Erythroblast (primary cell): ENCODE measurements around the gene SNX14.
A peak's percentile ranks its signal among the peaks of the same experiment; 100 is the strongest.
"Not testable (repeated sequence)": the region's sequence is repeated elsewhere in the genome, so short reads cannot be mapped to it uniquely, and the experiment has no call there.

Experiments used
- DNase-seq, 2 experiments: peaks; one replicate each; lab custom pipeline; 2025; lab: John Stamatoyannopoulos, UW
- GATA1 ChIP-seq: IDR thresholded peaks from 2 replicates; pipeline ENCODE4 v1.6.1; 2011; ENCODE audit warnings: low read depth, mild to moderate bottlenecking, control low read depth, low read length, moderate library complexity
- POLR2A ChIP-seq: IDR thresholded peaks from 2 replicates; pipeline ENCODE4 v1.6.1; 2011; ENCODE audit warnings: mild to moderate bottlenecking, low read length

Gene SNX14

DNA sequence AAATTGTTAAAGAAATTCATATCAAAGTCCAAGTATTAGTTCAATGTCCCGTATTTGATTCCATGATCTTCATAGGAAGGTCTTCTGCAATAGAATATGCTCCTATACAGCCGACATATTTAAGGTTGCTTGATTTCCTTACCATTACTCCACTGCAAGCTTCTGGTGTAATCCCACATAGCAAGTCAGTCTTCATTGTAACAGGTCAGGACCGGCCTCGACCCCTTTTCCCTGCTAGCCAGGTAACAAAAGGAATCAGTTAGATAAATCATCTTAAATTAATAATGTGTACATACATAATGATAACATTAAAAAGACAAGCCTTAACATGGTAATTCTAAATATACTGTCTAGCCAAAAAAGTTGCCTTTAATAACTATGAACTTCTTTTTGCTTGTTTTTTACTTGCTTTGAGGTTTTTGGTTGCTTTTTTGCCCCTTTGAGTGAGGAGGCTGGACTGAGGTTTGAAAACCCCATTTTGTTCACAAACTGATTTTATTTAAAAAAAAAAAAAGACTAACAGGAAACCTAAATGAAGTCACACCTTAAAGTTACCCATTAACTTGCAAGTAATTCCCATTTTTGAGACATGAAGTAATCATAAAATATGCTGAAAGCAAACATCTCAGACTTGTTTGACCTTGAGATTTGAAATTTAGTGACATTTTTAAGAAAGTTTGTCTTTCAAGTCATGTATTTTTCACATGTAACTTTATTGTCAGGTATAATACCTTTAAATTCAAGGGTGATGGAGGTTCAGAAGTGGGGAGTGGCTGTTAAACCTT lies 19.2 kb upstream of the SNX14 start:
- DNase-seq = no peak
- TF ChIP-seq POLR2A = no peak
- TF ChIP-seq GATA1 = no peak

DNA sequence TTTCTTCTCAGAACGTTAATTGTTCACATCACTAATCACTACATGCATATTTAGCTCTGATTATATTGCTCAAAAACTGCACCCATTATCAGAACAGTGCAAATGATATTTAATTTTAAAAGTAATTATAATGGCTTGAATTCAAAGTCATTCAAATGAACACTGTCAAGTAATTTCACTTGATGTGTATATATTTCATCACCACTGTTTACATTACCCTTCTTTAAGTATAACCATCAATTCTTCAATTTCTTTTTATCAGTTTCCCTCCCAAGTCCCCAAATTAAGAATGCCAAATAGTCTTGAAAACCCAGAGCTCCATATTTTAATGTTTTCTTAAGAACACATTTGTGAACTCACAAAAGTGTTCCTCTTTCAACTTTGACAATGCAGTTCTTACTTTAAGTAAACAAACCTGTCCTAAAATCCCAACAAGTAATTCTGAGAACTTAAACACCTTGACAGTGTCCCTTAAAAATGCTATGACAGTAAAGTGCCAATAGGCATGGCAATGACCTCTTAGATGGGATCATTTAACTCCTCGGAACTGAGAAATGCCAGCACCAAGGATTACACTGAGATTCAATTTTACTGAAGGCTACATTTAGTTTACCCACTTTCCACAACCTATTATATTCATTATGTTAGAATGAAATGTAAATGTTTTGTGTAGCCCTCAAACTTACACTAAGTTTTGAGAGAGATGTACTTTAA lies 16.7 kb upstream of the SNX14 start:
- TF ChIP-seq GATA1 (no peak), POLR2A (no peak)
- DNase-seq = peak in 1 of 2 experiments; percentile 32

DNA sequence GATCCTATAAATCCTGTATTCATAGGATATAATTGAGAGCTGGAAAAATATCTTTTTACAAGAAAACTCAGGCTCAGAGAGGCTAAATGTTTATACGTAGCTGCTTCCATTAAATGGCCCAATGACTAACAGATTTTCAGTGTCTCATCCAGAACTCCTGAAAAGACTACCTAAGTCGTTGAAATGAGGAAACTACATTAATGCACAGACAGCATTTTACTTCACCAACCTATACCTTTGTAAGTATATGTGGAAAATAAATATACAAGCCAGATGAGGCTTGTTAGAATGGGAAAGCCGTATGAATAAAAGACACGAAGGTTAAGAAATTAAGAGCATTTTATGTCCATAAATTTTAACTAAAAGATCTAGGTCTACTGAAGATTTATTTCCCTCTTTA lies 8.4 kb upstream of the SNX14 start:
- no peak for TF ChIP-seq GATA1
- TF ChIP-seq POLR2A = no peak
- no peak for DNase-seq

DNA sequence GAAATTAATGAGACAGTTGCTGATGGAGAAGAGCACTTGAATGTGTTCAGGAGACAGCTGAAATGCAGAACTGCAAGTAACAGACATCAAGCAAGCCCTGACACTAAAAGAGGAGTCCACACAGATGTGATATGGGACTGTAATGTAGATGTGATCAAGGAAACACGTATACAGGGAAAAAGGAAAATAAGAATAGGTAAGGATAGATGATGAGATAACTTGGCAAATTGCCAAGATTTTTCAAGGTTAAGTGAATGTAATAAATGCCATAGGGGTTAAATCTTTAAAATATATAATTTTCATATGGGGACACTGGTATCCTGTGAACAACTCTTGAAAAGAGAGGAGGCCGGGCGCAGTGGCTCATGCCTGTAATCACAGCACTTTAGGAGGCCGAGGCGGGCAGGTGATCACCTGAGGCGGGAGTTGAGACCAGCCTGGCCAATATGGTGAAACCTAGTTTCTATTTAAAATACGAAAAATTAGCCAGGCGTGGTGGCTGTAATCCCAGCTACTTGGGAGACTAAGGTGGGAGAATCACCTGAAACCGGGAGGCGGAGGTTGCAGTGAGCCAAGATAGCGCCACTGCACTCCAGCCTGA lies 7.2 kb upstream of the SNX14 start:
- TF ChIP-seq GATA1 (no peak), POLR2A (no peak)

DNA sequence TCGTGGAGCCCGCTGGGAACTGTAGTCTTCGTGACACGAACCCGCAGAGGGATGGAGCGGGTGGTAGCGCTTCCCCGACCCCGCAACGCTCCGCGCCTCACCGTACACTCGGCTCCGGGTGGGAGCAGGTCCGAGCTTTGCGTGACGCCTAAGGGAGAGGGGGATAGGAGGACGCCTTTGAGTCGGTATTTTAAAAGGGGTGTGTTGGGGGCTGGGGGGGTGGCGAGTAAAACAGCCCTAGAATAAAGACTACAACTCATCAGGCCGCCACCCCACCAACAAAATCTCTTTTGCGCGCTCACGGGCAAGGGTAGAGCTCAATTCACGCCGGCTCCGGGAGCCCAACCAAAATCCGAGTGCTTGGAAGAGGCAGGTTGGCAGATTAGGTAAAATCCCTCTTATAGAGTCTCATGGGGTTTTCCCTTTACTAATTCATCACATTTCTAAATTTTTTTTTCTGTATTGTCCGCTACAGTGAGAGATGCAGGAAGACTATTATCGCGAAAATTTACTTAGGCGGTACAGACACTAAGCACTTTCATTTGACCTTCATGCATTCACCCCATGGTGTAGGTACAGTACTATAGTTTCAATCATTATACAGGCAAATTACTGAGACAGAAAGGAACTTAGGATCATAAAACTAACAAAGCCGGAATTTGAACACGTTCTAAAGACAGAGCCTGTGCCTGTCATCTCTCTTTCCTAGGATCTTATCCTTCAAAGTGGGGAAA lies 706 bp upstream of the SNX14 start:
- TF ChIP-seq GATA1 (no peak), POLR2A (peak; percentile 1)
- DNase-seq = peak; percentile 49 to 64

More for the DNA sequence above, 7.2 kb upstream of the SNX14 start:
- DNase-seq = peak in 1 of 2 experiments; percentile 34

DNA sequence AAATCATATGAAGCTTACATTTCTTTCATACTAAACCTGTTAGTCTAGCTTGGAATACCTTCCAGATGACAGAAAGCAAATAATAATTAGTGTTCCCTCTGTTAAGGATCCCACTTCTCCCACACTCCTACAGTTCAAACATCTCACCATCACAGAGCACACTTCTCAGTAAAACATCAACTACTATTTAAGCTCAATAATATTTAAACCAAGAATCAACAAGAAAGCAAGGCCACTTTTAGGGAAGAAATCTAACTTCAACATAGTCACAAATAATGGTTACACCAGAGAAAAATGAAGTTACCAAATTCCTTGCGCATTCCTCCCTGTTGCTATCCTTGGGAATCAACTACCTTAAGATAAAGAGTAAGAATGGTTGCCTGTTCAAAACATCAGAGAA lies 1.6 kb downstream of the SNX14 start:
- TF ChIP-seq POLR2A = no peak
- no peak for TF ChIP-seq GATA1
- no peak for DNase-seq

DNA sequence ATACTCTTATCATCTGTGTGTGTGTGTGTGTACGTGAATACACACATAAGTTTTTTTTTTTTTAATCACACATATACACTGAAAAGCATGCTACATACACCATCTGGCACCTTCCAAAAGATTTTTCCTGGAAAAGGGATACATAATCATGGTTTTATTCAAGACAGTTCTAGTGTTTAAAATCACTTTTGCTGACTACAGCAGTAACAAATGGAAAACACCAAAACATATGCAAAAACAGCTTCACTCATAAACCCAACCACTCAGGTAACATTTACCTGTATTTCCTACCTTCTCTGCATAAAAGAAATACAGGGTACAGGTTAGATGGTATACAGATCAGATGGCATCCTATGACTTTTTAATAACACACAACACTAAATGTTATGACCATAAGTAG lies 2.5 kb downstream of the SNX14 start:
- DNase-seq = no peak
- no peak for TF ChIP-seq POLR2A
- TF ChIP-seq GATA1 = no peak

DNA sequence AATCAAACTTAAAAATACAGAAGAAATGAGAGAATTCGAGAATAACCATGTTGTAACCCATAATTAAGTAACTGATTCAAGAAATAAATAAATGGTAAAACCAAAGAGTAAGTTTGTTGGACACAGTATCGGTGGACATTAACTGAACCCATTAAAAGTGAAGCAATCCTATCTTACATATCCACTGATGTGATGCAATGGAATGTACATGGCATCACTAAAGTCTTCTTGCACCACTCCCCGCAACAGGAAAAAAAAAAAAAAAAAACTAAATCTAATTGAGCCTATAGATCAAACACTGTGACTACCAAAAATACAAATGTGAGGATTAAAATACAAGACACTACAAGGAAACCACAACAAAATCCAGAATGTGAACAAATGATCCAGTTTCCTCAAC lies 7.9 kb downstream of the SNX14 start:
- no peak for TF ChIP-seq GATA1
- DNase-seq = no peak

DNA sequence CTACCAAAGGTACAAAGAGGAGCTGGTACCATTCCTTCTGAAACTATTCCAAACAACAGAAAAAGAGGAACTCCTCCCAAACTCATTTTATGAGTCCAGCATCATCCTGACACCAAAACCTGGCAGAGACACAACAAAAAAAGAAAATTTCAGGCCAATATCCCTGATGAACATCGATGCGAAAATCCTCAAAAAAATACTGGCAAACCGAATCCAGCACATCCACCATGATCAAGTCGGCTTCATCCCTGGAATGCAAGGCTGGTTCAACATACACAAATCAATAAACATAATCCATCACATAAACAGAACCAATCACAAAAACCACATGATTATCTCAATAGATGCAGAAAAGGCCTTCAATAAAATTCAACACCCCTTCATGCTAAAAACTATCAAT lies 10.8 kb downstream of the SNX14 start:
- not testable (repeated sequence) for DNase-seq

DNA sequence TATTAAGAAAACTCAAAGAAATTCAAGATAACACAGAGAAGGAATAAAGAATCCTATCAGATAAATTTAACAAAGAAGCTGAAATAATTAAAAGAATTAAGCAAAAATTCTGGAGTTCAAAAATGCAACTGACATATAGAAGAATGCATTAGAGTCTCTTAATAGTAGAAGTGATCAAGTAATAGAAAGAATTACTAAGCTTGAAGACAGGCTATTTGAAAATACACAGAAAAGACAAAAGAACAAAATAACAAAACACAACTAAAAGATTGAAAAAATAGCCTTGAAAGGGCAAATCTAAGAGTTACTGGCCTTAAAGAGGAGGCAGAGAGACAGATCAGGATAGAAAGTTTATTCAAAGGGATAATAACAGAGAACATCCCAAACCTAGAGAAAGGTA lies 12.1 kb downstream of the SNX14 start:
- no peak for TF ChIP-seq POLR2A
- TF ChIP-seq GATA1 = no peak

DNA sequence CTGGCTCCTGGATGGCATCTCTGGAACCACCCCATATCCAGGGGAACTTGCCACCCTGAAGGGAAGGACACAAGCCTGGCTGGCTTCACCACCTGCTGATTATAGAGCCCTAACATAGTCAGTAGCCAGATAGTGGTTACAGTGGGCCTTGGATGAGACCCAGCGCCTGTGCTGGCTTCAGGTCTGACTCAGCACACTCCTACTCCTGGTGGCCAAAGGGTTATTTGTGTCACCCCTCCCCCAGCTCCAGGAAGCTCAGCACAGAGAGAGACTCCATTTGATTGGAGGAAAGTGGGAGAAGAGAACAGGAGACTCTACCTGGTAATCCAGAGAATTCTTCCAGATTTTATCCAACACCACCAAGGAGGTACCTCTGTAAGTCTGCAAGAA lies 12.8 kb downstream of the SNX14 start:
- TF ChIP-seq POLR2A = no peak
- DNase-seq = peak in 1 of 2 experiments; percentile 18

More for the DNA sequence above, 12.1 kb downstream of the SNX14 start:
- no peak for DNase-seq

DNA sequence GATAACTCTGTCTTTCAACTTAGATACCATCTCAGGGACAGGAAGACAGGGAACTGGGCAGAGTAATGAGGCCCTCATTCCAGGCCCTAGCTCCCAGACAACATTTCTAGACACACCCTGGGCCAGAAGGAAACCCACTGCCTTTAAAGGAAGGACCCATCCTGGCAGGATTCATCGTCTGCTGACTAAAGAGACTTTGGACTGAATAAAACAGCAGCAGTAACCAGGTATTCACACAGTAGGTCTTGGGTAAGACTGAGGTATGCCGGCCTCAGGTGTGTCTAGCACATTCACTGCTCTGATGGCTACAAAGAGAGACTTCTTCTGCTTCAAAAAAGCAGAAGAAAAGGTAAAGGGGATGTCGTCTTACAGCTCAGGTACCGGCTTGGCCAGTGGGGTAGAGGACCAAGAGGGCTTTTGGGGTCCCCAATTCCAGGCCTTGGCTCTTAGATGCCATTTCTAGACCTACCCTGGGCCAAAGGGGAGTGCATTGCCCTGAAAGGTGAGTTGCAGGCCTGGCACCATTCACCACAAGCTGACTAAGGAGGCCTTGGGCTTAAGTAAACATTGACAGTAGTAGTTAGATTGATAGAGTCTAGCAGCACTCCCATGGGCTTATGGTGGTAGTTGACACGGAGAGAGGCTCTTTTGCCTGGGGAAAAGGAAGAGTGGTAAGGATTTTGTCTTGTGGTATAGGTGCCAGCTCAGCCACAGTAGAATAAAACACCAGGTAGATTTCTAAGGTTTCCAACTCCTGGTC lies 13.4 kb downstream of the SNX14 start:
- TF ChIP-seq GATA1 = no peak
- TF ChIP-seq POLR2A = no peak
- DNase-seq = no peak

DNA sequence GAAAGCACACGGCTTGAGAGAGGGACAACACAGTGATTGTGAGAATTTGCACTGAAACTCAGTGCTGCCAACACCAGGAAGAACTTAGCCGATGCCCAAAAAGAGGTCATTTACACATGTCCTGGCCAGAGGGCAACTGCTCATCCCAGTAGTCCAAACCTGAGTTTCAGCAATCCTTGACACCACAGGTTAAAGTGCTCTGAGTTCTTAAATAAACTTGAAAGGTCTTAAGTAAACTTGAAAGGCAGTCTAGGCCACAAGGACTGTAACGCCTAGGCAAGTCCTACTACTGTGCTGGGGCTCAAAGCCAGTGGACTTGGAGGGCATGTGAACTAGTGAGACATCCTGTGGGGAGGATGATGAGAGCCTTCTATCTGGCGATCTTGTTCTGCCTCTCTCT lies 14.1 kb downstream of the SNX14 start:
- no peak for TF ChIP-seq GATA1
- no peak for TF ChIP-seq POLR2A
- DNase-seq = no peak

DNA sequence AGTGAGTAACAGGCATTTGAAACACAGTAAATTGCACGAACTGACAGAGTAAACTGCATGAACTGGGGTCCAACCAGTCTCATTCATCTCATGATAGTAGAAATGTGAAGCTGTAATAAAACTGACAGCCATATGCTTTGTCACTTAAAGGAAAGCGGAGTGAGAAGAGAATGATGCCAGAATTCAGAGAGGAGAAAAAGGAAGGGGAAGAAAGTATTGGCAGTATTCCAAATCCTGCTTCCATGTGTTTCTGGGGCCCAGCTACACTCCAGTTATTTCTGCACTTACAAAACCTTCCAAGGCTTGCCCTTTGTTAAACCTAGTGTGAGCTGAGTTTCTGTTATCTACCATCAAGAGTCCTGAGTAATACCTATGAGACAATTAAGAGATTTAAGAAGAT lies 17.2 kb downstream of the SNX14 start:
- TF ChIP-seq GATA1 (no peak), POLR2A (no peak)
- DNase-seq = no peak
